ENCODE measurements around the gene ZBTB26. TPM values are rescaled to one million over a fixed set of nuclear protein-coding genes. Genes with fewer than 3 reads are reported as not detected.

ZBTB26 gene
- total and polyA plus RNA-seq, 8 donors: 1.5 to 5.3 (median 3.1) TPM

DNA sequence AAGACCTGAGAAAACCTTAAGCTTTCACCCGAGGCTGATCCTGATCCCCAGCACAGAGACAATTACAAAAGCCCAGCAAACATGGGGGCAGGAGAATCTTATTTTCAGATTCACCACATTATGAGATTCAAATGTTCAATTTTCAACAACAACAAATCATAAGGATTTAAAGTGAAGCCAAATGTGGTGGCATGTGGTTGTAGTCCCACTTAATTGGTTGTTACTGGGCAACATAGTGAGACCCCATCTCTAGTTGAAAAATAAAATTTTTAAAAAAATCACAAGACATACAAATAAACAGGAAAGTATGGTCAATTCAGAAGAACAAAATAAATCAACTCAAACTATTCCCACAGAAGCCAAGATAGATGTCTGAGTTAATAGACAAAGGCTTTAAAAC is 5.6 kb upstream of the ZBTB26 start:
- no peak for ATAC-seq
- H3K27ac ChIP-seq: no peak overlapping the region
- H3K27me3 ChIP-seq: no peaks in the 10 kb centered on the region
- DNase-seq: no peak
- TF ChIP-seq, protein P1, sequence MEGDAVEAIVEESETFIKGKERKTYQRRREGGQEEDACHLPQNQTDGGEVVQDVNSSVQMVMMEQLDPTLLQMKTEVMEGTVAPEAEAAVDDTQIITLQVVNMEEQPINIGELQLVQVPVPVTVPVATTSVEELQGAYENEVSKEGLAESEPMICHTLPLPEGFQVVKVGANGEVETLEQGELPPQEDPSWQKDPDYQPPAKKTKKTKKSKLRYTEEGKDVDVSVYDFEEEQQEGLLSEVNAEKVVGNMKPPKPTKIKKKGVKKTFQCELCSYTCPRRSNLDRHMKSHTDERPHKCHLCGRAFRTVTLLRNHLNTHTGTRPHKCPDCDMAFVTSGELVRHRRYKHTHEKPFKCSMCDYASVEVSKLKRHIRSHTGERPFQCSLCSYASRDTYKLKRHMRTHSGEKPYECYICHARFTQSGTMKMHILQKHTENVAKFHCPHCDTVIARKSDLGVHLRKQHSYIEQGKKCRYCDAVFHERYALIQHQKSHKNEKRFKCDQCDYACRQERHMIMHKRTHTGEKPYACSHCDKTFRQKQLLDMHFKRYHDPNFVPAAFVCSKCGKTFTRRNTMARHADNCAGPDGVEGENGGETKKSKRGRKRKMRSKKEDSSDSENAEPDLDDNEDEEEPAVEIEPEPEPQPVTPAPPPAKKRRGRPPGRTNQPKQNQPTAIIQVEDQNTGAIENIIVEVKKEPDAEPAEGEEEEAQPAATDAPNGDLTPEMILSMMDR (IDR thresholded peaks at IDR 0.05): no peak
- no peak overlapping the region for H3K4me3 ChIP-seq
- intact Hi-C loops (cut with DNase I): no loop called here
- peaks cover 0 to 13% (median 12%) of the 10 kb centered on the region in 3 donors for H3K4me1 ChIP-seq
- H3K9me3 ChIP-seq: no peaks in the 10 kb centered on the region
- peaks cover 0 to 10% (median 0%) of the 10 kb centered on the region in 3 donors for H3K36me3 ChIP-seq
- FAIRE-seq: no peak
- 30 to 55% methylated on average over 1 of the region's 1 CpG for WGBS, 2 donors

DNA sequence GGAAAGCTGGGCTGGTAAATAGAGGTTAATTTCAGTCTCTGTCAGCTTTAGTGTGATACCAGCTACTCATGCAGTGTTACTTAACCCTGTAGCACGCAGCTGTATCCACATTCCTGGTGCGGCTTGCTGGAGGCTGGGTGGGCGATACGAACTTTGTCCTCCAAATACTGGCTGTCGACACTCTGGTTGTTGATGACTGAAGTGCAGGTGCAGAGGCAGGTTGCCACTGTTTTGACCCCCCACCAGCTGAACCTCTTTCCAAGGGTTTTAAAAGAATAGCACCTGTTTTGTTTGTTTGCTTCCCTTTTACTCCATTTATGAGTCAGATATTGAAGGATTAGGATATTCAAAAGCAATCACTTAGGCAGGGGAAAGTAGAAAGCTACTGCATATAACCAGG is 5.2 kb upstream of the ZBTB26 start:
- Histone ChIP-seq H3K27me3 (no peaks in the 10 kb centered on the region), H3K4me1 (peaks cover 0 to 12% (median 12%) of the 10 kb centered on the region in 3 donors), H3K27ac (no peak overlapping the region), H3K36me3 (peaks cover 0 to 10% (median 0%) of the 10 kb centered on the region in 3 donors), H3K4me3 (no peak overlapping the region), H3K9me3 (no peaks in the 10 kb centered on the region)
- intact Hi-C loops (cut with DNase I): no loop called here
- WGBS, 2 donors: 87 to 91% methylated on average over 5 of the region's 5 CpGs
- TF ChIP-seq, protein P1 (IDR thresholded peaks at IDR 0.05): no peak
- DNase-seq (no peak), FAIRE-seq (no peak), ATAC-seq (no peak)

DNA sequence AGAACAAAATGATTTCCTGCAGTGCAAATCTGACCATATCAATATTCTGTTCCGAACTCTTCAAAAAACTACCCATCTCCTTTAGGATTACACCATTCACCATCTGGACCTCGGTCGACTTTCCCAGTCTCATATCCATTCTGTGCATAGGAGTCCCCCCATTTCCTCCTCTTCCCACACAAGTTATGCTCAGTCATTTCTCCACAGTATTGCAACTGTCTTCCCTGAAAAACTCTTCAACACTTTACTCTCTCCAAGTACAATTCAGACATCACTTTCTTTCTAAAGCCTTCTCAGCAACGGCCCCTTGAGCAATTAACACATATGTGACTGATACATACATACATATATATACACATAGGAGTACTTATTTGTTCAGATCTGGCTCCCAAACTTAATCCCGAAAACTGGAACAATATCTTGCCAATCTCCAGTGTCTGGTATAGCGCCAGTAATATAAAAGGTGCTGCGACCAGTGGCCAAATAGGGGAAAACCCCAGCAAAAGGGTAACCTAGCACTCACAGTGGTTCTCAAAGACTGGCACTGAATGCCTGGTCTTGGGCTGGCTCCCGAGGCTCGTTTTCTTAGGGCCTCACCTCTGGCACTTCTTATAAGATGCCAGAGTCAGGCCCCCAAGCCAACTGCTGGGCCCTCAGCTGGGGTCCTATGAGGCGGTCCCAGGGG is 629 bp downstream of the ZBTB26 start:
- DNase-seq (no peak), ATAC-seq (peak in 2 of 4 donors; percentile 8 to 10), FAIRE-seq (no peak)
- 19 to 24% methylated on average over 10 of the region's 10 CpGs for WGBS, 2 donors
- H3K27ac ChIP-seq: peak overlapping the region; percentile 31 to 70 (median 60)
- intact Hi-C loops (cut with DNase I): no loop called here
- TF ChIP-seq, protein P1 (IDR thresholded peaks at IDR 0.05): no peak
- no peaks in the 10 kb centered on the region for H3K9me3 ChIP-seq
- H3K4me1 ChIP-seq: peaks cover 0 to 26% (median 22%) of the 10 kb centered on the region in 3 donors
- no peaks in the 10 kb centered on the region for H3K27me3 ChIP-seq
- peak overlapping the region; percentile 72 to 96 (median 82) for H3K4me3 ChIP-seq
- H3K36me3 ChIP-seq: no peaks in the 10 kb centered on the region

DNA sequence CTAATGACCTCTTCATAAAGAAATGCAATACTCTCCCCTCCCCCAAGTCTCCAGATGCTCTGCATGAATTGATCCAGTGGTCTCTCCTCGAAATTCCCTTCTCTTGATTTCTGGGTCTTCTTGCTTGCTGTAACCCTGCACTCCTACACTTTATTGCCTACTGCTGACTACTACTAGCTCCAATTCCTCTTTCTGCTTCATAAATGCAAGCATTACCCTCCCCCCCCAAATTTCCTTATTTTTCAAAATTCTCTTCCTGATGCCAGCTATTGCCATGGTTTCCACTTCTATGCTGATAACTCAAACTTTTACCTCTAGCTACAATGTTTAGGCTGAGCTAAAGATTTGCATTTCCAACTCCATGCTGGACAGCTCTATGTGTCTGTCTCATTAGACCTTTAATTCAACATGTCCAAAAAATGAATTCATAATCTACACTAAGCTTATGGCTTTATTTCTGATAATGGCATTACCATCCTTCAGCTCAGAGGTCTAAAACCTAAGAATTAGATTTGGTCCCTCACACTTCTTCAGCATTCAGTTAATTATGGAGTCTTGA is 1.4 kb downstream of the ZBTB26 start:
- 49 to 73% methylated on average over 1 of the region's 1 CpG for WGBS, 2 donors

More for the DNA sequence above, 1.4 kb downstream of the ZBTB26 start:
- H3K27ac ChIP-seq: no peak overlapping the region
- H3K4me3 ChIP-seq: peak overlapping the region in 1 of 4 donors; percentile 79
- TF ChIP-seq, protein P1 (IDR thresholded peaks at IDR 0.05): no peak
- H3K4me1 ChIP-seq: peaks cover 0 to 26% (median 22%) of the 10 kb centered on the region in 3 donors
- no peaks in the 10 kb centered on the region for H3K36me3 ChIP-seq
- FAIRE-seq (no peak), ATAC-seq (no peak), DNase-seq (no peak)
- no peaks in the 10 kb centered on the region for H3K27me3 ChIP-seq
- intact Hi-C loops (cut with DNase I): no loop called here
- no peaks in the 10 kb centered on the region for H3K9me3 ChIP-seq
